GM19351 (cell line): Measurements from ENCODE around the gene TLR9.

Experiments
- ATAC-seq: cut with Tn5 transposase; IDR thresholded peaks from one replicate; pipeline ENCODE4 v1.9.1; 2021; ENCODE audit warnings: mild to moderate bottlenecking, moderate library complexity; ENCODE audit not compliant: unreplicated experiment

TLR9 gene

GRCh38 chr3:52233108-52233591, 7.7 kb upstream of the TLR9 start:
- ATAC-seq, result no peak

GRCh38 chr3:52232279-52233107, 7.0 kb upstream of the TLR9 start:
- no peak for ATAC-seq

- no peak for ATAC-seq
These were observed 6.2 kb upstream of the TLR9 start for GRCh38 chr3:52231502-52232278.

- no peak for ATAC-seq
These were observed 5.5 kb upstream of the TLR9 start for GRCh38 chr3:52230889-52231499.

- ATAC-seq, result no peak
These were observed 5.0 kb upstream of the TLR9 start for GRCh38 chr3:52230461-52230860.

GRCh38 chr3:52229656-52230055, 4.2 kb upstream of the TLR9 start:
- no peak for ATAC-seq

GRCh38 chr3:52228751-52229291, 3.4 kb upstream of the TLR9 start:
- ATAC-seq, result no peak

- no peak for ATAC-seq
These were observed 2.8 kb upstream of the TLR9 start for GRCh38 chr3:52228266-52228665.

- no peak for ATAC-seq
These were observed 2.3 kb upstream of the TLR9 start for GRCh38 chr3:52227766-52228165.

- ATAC-seq, result no peak
These were observed 1.7 kb upstream of the TLR9 start for GRCh38 chr3:52227117-52227516.

- ATAC-seq, result no peak
These were observed 878 bp upstream of the TLR9 start for GRCh38 chr3:52226229-52226817.

- no peak for ATAC-seq
These were observed 1.7 kb downstream of the TLR9 start for GRCh38 chr3:52223449-52224408.

- ATAC-seq, result no peak
These were observed 2.9 kb downstream of the TLR9 start for GRCh38 chr3:52222319-52223221.

GRCh38 chr3:52221563-52222318, 3.7 kb downstream of the TLR9 start:
- no peak for ATAC-seq

GRCh38 chr3:52221141-52221562, 4.3 kb downstream of the TLR9 start:
- ATAC-seq, result no peak

GRCh38 chr3:52220380-52221026, 4.9 kb downstream of the TLR9 start:
- peak; percentile 53 for ATAC-seq

GRCh38 chr3:52218937-52219650, 6.4 kb downstream of the TLR9 start:
- no peak for ATAC-seq
